ENCODE data around the gene IGFBP3.
"Not testable (repeated sequence)": the region's sequence is repeated elsewhere in the genome, so short reads cannot be mapped to it uniquely, and the experiment has no call there.

The IGFBP3 gene
- total RNA-seq: 1.3 reads per million

DNA sequence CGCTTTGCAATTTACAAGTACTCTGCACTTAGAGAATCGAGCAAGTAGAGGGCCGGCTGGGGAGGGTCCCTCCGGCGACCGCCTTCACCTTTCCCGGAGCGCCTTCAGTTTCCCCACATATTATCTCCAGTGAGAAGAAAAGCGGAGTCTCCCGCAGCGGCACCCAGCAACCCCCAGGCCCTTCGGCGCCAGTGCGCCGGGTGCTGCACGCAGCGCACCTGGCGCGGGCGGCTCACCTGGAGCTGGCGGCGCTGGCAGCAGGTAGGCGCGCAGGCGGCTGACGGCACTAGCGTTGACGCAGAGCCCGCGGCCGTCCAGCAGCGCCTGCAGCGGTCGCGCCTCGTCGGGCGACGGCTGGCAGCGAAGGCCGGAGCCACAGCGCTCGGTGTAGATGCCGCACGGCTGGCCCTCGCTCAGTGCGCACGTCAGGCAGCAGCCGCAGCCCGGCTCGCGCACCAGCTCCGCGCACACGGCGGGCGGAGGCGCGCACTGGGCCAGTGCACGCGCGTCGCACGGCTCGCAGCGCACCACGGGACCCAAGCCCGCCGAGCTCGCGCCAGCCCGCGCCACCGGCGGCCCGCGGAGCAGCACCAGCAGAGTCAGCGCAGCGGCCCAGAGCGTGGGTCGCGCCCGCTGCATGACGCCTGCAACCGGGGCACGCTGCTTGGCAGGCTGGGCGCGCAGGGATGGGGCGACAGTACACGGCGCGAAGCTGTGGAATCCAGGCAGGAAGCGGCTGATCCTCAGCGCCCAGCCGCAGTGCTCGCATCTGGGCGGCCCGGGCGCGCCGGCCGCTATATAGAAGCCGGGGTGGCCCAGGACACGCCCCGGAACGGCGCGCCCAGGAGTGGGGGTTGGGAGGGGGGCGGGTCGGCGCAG lies at the start of gene IGFBP3:
Gene IGFBP3 (minus strand): TSS at position 771 of the 879 bp plus-strand sequence. CDS start 132 bp downstream, at position 639.
- no peak for DNase-seq

DNA sequence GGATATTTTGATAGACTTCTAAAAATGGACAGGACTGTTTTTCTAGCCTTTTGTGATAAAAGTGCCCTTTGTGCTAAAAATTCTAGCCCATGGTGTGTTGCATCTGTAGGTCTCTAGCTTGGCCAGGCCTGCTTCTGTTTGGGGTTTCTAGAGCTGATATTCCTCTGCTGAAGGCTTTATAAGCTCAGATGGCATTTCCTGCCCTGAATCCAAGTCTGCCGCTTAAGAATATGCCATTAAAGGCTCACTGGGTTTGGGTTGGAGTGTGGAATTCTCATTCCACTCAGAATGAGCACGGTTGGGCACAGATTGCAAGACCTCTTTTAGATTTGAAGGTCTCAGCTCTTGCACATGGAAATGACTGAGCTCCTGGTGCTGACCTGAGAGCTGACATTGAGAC lies 49.4 kb upstream of the IGFBP3 start:
- DNase-seq: no peak

- DNase-seq: no peak
These were observed 48.9 kb upstream of the IGFBP3 start for GRCh38 chr7:45969940-45970339.

- DNase-seq: no peak
These were observed 47.9 kb upstream of the IGFBP3 start for GRCh38 chr7:45968856-45969541.

DNA sequence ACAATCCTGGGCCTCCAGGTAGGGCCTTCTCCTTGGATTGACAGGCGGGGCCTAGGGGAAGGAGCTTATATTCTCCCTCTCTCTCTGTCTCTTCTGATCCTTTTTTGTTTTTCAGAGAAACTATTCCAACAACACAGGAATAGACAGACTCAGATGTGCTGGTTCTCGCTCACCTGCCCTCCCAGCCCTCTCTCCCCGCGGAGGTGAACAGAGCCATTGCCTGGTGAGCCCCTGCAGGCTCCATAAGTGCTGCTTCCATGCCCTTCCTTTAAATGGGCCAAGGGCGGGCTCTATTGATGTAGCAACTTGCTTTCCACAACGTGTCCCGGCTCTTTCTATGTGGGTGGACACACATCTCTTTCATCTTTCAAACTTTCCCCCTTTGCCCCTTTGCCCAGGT lies 47.2 kb upstream of the IGFBP3 start:
- no peak for DNase-seq

DNA sequence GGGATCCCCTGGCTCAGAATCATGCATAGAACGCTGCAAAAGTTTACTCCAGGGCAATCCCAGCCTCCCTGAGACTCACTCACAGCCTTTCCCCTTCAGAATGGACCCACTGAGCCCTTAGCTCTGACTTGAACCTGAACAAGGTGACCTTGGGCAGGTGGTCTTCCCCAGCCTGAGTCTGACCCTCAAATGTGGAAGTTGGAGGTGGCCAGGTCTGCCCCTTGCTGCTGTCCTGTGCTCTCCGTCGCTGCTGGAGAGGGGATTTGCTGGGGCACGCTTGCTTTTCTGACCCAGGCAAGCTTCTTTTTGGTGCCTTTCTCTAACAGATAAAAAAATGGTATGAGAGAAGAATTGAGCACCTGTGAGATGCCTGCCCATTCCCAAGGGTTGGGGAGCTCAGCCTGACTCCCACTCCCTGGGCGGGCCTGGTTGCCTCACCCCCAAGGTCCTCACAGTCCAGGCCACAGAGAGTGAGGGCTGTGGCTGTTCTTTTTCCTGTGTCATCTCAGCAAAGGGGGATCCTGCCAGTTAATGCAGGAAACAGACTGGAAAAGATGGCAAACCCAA lies 46.6 kb upstream of the IGFBP3 start:
- no peak for DNase-seq

DNA sequence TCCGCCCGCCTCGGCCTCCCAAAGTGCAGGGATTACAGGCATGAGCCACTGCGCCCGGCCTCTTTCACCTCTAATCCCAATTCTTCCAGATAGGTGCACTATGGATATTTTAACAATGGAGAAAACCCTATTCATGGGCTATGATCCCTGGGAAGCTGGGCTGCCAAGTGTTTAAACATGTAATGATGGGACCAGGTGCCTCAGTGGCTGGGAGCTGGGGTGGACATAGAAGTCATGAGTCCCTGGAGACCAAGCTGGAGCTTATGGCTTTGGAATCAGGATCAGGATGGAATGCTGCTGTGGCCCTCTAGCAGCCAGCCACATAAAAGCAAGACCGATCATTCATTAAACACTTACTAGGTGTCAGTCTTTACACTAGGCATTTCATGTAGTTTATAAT lies 41.8 kb upstream of the IGFBP3 start:
- no peak for DNase-seq

GRCh38 chr7:45957721-45958120 lies 36.6 kb upstream of the IGFBP3 start:
- DNase-seq: no peak

DNA sequence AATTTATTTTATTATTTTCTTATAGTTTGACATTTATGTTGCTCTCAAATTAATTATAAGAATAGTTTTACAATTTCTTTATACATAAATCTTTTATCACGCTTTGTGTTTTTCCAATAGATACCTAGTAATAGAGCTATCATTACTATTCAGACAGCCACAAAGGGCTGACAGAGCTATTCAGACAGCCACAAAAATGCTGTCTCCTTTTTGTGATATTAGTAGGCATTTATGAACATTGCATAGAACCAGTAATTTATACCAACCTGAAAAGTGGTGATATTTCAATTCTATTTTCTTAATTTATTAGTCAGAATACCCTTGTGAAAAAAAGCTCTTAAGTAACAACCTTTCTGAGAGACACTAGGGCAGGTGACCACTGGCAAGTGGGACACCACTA lies 34.2 kb upstream of the IGFBP3 start:
- DNase-seq: no peak

GRCh38 chr7:45953055-45953454 lies 32.0 kb upstream of the IGFBP3 start:
- not testable (repeated sequence) for DNase-seq

- DNase-seq: no peak
These were observed 23.0 kb upstream of the IGFBP3 start for GRCh38 chr7:45944058-45944457.

GRCh38 chr7:45940939-45941338 lies 19.9 kb upstream of the IGFBP3 start:
- no peak for DNase-seq

GRCh38 chr7:45940237-45940781 lies 19.2 kb upstream of the IGFBP3 start:
- not testable (repeated sequence) for DNase-seq

- DNase-seq: no peak
These were observed 18.5 kb upstream of the IGFBP3 start for GRCh38 chr7:45939574-45939973.

DNA sequence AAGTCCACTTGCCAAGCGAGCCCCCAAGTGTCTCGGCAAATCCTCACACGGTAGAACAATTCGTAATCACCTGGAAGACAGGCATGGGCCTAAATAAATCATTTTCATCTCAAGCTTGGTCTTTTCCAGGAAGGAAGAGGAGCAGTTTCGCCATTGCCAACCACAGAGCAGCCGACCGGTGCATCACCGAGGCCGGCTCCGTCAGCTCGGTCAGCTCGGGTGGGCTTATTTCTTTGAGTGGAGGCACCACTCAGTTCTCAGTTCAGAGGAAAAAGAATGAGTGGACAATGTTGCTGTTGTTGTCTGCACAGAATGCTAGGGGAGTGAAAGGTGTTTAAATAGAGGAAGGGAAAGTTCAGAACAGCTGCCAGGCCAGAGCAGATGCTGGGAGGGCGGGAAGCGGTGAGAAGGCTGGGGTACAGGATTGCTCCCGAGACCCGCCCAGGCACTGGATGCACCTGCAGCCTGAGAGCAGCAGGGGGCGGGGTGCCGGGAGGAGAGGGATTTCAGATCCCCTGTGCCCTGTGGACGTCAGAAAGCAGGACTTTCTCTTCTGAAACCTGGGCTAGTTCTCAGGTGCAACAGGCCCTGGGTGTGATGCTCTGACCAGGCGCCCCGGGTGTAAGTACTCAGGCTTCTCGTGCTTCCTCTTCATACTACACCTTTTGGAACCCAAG lies 17.7 kb upstream of the IGFBP3 start:
- DNase-seq: no peak

DNA sequence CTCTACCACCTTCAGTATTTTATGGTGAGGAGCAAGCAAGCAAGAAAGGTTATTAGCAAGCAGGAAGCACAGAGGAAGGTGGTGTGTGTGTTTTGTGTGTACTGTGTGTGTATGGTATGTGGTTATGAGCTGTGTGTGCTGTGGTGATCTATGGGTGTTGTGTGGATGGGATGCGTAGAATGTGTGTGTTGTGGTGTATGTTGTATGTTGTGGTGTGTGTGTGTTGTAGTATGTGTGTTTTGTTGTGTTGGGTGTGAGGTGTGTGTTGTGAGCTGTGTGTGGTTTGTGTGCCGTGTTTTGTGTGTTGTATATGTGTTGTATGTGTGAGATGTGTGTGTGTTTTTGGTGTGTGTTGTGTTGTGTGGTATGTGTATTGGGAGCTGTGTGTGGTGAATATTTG lies 16.8 kb upstream of the IGFBP3 start:
- no peak for DNase-seq

DNA sequence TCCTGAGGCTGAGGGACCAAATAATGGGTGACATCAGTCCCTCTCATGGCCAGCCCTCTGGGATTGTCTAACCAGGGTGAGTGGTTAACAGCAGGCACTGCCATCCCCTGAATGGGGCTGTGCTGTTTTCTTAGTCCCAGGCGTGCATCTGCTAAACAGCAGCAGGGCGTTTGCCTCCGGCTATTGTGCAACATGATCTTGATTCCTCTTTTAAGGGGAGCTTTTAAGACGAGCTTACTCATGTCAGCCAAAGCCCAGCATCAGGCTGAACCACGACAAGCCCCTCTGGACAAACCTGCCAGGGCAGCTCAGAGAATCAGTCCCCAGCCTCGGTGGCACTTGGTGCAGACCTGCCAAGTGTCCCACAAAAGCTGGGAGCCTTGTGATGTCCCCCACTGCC lies 16.2 kb upstream of the IGFBP3 start:
- no peak for DNase-seq

DNA sequence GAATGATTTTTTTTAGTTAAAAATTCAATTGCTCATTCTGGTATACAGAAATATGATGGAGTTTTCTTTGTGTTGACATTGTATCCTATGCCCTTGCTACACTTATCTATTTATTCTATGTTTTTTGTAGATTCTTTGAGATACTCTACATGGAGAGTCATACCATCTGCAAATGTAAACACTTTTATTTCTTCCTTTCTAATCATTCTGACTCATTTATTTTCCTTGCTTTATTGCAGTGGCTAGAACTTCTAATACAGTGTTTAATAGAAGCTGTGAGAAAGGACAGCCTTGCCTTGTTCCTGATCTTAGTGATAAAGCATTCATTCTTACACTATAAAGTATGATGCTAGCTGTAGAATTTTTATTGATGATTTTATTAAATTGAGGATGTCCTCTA lies 9.9 kb upstream of the IGFBP3 start:
- DNase-seq: no peak

GRCh38 chr7:45927721-45928120 lies 6.6 kb upstream of the IGFBP3 start:
- no peak for DNase-seq

DNA sequence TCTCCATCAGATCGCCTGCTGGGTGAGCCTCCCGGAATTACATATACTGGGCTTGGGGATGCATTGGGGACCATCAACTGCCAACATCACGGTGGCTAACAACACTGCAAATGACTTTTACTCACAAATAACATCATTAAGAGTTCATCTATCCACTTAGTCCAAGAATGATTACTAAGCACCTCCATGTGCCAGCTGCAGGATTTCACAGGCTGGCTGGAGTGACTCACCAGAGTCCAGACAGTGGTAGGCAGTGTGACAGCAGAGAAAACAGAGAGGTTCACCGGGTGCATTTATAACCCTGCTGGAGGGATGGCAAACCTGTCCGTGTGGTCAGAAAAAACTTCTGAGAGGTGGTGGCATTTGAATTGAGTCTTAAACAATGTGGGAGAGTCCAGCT lies 3.2 kb upstream of the IGFBP3 start:
- DNase-seq: no peak

DNA sequence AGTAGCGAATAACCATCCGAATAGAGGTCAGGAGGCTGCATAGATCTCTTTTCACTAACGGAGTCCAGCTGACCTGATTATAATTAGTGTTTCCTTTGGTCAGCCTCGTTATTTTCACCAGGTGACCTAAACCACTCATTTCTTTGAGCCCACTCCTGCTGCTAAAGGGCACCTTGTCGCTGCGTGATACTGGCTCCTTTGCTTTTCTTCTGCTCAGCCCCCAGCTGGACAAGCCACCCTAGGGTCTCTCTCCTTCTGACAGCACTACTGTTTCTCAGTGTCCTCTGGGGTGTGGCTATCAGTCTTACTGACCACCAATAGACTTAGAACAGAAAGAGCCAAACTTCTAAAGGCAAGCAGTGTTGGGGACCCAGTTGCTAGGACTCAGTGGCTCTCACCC lies 2.7 kb upstream of the IGFBP3 start:
- no peak for DNase-seq

DNA sequence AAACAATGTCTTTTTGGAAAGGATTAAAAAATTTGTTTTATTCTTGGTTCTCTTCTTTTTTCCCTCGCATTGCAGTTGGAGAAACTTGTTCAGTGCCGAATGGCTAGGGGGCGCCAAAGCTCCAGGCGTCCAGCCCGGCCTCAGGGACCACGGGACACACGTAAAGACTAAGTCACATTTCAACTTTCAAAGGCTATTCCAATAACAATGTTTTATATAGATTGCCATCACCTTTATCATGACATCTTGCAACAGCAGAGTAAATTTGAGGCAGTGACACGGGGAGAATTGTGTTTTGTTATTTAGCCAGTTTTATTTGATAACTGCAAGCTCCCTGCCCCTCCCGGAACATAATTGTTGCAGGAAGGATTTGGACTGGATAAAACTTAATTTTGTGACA lies 2.2 kb upstream of the IGFBP3 start:
- DNase-seq: no peak

GRCh38 chr7:45922810-45923209 lies 1.7 kb upstream of the IGFBP3 start:
- DNase-seq: no peak

Data from effector CD4-positive, alpha-beta T cell (primary cell).